GM18498 (cell line): ENCODE data around the gene TAS2R10.

Source experiments
- ATAC-seq: cut with Tn5 transposase; IDR thresholded peaks from one replicate; pipeline ENCODE4 v1.9.1; 2021; ENCODE audit warnings: mild to moderate bottlenecking, moderate library complexity; ENCODE audit not compliant: unreplicated experiment

TAS2R10 gene

DNA sequence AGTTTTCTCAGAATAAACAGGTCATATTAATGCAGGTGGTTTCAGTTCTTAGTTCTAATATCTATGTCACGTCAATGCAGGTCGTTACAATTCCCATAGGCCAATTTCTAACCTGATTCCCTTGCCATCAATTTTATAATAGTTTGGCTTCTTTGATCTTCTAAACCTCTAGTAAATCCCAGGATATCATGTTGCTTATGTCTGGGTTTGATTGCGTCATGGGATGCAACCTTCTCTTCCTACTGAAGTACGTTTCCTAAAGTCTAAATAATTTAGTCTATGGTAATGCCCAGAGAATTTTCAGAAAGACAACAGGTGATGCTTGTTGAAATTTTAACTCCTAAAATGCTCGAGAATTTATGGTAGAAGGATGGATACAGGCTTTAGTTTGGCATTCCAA lies 42.9 kb downstream of the TAS2R10 start:
- ATAC-seq = no peak

GRCh38 chr12:10779103-10779502 lies 47.1 kb downstream of the TAS2R10 start:
- ATAC-seq = no peak
